Esophagus squamous epithelium (tissue), 4 donors: Measurements from ENCODE around the gene MESD.

Experiments used
- POLR2A ChIP-seq, 4 donors: fragments of 450-650 bp; IDR thresholded peaks; one replicate each; pipeline ENCODE4 v1.6.1; 2017; ENCODE audit warnings: antibody characterized with exemption in 4 of 4, mild to moderate bottlenecking in 4 of 4, moderate library complexity in 3 of 4
- TF ChIP-seq, protein P1 (sequence below), 6 experiments: fragments of 450-650 bp in 4 of 6; fragments of 200-600 bp in 2 of 6; sonication (generic) in 2 of 6; IDR thresholded peaks; one replicate each; pipeline ENCODE4 v1.5.1; 2016 to 2019; ENCODE audit warnings: antibody characterized with exemption in 6 of 6, mild to moderate bottlenecking in 4 of 6, moderate library complexity in 4 of 6

DNA sequence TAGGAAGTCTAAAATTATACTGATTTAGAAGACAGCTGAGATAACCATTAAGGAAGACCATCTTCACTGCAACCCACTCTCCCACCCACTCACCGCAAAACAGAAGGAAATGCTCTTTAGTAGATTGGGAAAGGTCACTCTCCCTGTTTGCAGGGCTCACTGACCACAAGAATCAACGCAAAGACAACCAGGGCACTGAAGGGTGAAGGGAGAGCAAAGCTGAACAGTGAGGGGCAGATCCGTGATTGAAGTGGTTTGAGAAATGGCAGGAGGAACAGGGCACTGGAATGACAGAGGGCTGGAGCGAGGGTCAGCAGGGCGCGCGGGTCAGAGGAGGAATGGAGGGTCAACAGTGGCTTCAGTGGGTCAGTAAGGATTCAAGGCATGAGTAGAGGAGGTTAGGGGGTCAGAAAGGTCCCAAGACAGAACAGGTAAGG, 520 bp downstream of the MESD start:
- TF ChIP-seq POLR2A (IDR thresholded peaks at IDR 0.05), result no peak
- TF ChIP-seq, protein P1, sequence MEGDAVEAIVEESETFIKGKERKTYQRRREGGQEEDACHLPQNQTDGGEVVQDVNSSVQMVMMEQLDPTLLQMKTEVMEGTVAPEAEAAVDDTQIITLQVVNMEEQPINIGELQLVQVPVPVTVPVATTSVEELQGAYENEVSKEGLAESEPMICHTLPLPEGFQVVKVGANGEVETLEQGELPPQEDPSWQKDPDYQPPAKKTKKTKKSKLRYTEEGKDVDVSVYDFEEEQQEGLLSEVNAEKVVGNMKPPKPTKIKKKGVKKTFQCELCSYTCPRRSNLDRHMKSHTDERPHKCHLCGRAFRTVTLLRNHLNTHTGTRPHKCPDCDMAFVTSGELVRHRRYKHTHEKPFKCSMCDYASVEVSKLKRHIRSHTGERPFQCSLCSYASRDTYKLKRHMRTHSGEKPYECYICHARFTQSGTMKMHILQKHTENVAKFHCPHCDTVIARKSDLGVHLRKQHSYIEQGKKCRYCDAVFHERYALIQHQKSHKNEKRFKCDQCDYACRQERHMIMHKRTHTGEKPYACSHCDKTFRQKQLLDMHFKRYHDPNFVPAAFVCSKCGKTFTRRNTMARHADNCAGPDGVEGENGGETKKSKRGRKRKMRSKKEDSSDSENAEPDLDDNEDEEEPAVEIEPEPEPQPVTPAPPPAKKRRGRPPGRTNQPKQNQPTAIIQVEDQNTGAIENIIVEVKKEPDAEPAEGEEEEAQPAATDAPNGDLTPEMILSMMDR (IDR thresholded peaks at IDR 0.05), result no peak
